ENCODE results near the gene NCS1. TPM values are rescaled to one million over a fixed set of nuclear protein-coding genes. Genes with fewer than 3 reads are reported as not detected.

NCS1 gene
- total RNA-seq, 1 donor from 2014 or later: 126 TPM

- H3K79me2 ChIP-seq (ENCODE audit: insufficient read depth, low read length): peaks cover 70% of the 10 kb centered on the region
- TF ChIP-seq EZH2 (IDR thresholded peaks at IDR 0.05; ENCODE audit: insufficient read depth, low read length) (no peak), CTCF (IDR thresholded peaks at IDR 0.05; ENCODE audit: insufficient read depth, low read depth, low read length) (no peak)
- H3K4me1 ChIP-seq (ENCODE audit: insufficient read depth, low read length): peaks cover 38% of the 10 kb centered on the region
- H3K9ac ChIP-seq (ENCODE audit: low read length): peak overlapping the region; percentile 25
- peaks cover 81% of the 10 kb centered on the region for H4K20me1 ChIP-seq (ENCODE audit: insufficient read depth, low read length)
- DNase-seq (ENCODE audit: low read depth) (peak; percentile 46), FAIRE-seq (no peak)
- Mint-ChIP-seq H3K4me1 (ENCODE audit: low read depth, unreplicated experiment) (peaks cover 18% of the 10 kb centered on the region), H3K27ac (ENCODE audit: unreplicated experiment) (no peak overlapping the region), H3K36me3 (ENCODE audit: low read depth, unreplicated experiment) (peaks cover 13% of the 10 kb centered on the region), H3K27me3 (ENCODE audit: low read depth, unreplicated experiment) (no peaks in the 10 kb centered on the region), H3K4me3 (ENCODE audit: unreplicated experiment) (no peak overlapping the region), H3K9me3 (ENCODE audit: unreplicated experiment) (no peaks in the 10 kb centered on the region)
- H3K27ac ChIP-seq (ENCODE audit: low read depth, low read length): peak overlapping the region; percentile 31
- no peak overlapping the region for H2AFZ ChIP-seq (ENCODE audit: low read depth, low read length)
- no peaks in the 10 kb centered on the region for H3K36me3 ChIP-seq (ENCODE audit: insufficient read depth, low read length)
- H3K9me3 ChIP-seq (ENCODE audit: insufficient read depth, low read depth, low read length): no peaks in the 10 kb centered on the region
- H3K4me2 ChIP-seq (ENCODE audit: low read length): peak overlapping the region; percentile 69
- no peaks in the 10 kb centered on the region for H3K27me3 ChIP-seq (ENCODE audit: insufficient read depth, low read length)
- no peak overlapping the region for H3K4me3 ChIP-seq (ENCODE audit: insufficient read depth, low read depth, low read length)
Observed at GRCh38 chr9:130200038-130200849, 28.0 kb downstream of the NCS1 start.

- H3K27ac ChIP-seq (ENCODE audit: low read depth, low read length): no peak overlapping the region
- TF ChIP-seq EZH2 (IDR thresholded peaks at IDR 0.05; ENCODE audit: insufficient read depth, low read length): no peak
- no peak overlapping the region for H2AFZ ChIP-seq (ENCODE audit: low read depth, low read length)
- Mint-ChIP-seq H3K9me3 (ENCODE audit: unreplicated experiment) (no peaks in the 10 kb centered on the region), H3K27ac (ENCODE audit: unreplicated experiment) (no peak overlapping the region), H3K36me3 (ENCODE audit: low read depth, unreplicated experiment) (peaks cover 16% of the 10 kb centered on the region), H3K4me1 (ENCODE audit: low read depth, unreplicated experiment) (peaks cover 16% of the 10 kb centered on the region), H3K4me3 (ENCODE audit: unreplicated experiment) (no peak overlapping the region), H3K27me3 (ENCODE audit: low read depth, unreplicated experiment) (no peaks in the 10 kb centered on the region)
- no peaks in the 10 kb centered on the region for H3K27me3 ChIP-seq (ENCODE audit: insufficient read depth, low read length)
- H3K4me2 ChIP-seq (ENCODE audit: low read length): no peak overlapping the region
- H3K9ac ChIP-seq (ENCODE audit: low read length): no peak overlapping the region
- H3K9me3 ChIP-seq (ENCODE audit: insufficient read depth, low read depth, low read length): no peaks in the 10 kb centered on the region
- H3K36me3 ChIP-seq (ENCODE audit: insufficient read depth, low read length): no peaks in the 10 kb centered on the region
- DNase-seq (ENCODE audit: low read depth) (no peak), FAIRE-seq (no peak)
- H4K20me1 ChIP-seq (ENCODE audit: insufficient read depth, low read length): peaks cover 75% of the 10 kb centered on the region
- H3K4me3 ChIP-seq (ENCODE audit: insufficient read depth, low read depth, low read length): no peak overlapping the region
- H3K79me2 ChIP-seq (ENCODE audit: insufficient read depth, low read length): peaks cover 62% of the 10 kb centered on the region
- H3K4me1 ChIP-seq (ENCODE audit: insufficient read depth, low read length): peaks cover 38% of the 10 kb centered on the region
Observed at GRCh38 chr9:130201399-130201873, 29.2 kb downstream of the NCS1 start.

- H2AFZ ChIP-seq (ENCODE audit: low read depth, low read length): no peak overlapping the region
- no peak overlapping the region for H3K4me3 Mint-ChIP-seq (ENCODE audit: unreplicated experiment)
- H3K9me3 Mint-ChIP-seq (ENCODE audit: unreplicated experiment): no peaks in the 10 kb centered on the region
- no peak overlapping the region for H3K9ac ChIP-seq (ENCODE audit: low read length)
- H3K36me3 Mint-ChIP-seq (ENCODE audit: low read depth, unreplicated experiment): peaks cover 16% of the 10 kb centered on the region
- no peaks in the 10 kb centered on the region for H3K36me3 ChIP-seq (ENCODE audit: insufficient read depth, low read length)
- H3K4me3 ChIP-seq (ENCODE audit: insufficient read depth, low read depth, low read length): no peak overlapping the region
- H3K27me3 Mint-ChIP-seq (ENCODE audit: low read depth, unreplicated experiment): no peaks in the 10 kb centered on the region
- FAIRE-seq (no peak), DNase-seq (ENCODE audit: low read depth) (no peak)
- peaks cover 74% of the 10 kb centered on the region for H4K20me1 ChIP-seq (ENCODE audit: insufficient read depth, low read length)
- H3K27ac Mint-ChIP-seq (ENCODE audit: unreplicated experiment): no peak overlapping the region
- no peak for TF ChIP-seq EZH2 (IDR thresholded peaks at IDR 0.05; ENCODE audit: insufficient read depth, low read length)
- TF ChIP-seq CTCF (IDR thresholded peaks at IDR 0.05; ENCODE audit: insufficient read depth, low read depth, low read length): no peak
- H3K27me3 ChIP-seq (ENCODE audit: insufficient read depth, low read length): no peaks in the 10 kb centered on the region
- H3K4me1 ChIP-seq (ENCODE audit: insufficient read depth, low read length): peaks cover 33% of the 10 kb centered on the region
- H3K27ac ChIP-seq (ENCODE audit: low read depth, low read length): no peak overlapping the region
- H3K4me2 ChIP-seq (ENCODE audit: low read length): no peak overlapping the region
- peaks cover 13% of the 10 kb centered on the region for H3K4me1 Mint-ChIP-seq (ENCODE audit: low read depth, unreplicated experiment)
- H3K9me3 ChIP-seq (ENCODE audit: insufficient read depth, low read depth, low read length): no peaks in the 10 kb centered on the region
- peaks cover 61% of the 10 kb centered on the region for H3K79me2 ChIP-seq (ENCODE audit: insufficient read depth, low read length)
Observed at GRCh38 chr9:130201974-130202373, 29.8 kb downstream of the NCS1 start.

Measured in astrocyte (in vitro differentiated cells and primary cell).